ENCODE data around the gene RPN2. TPM values are rescaled to one million over a fixed set of nuclear protein-coding genes. Genes with fewer than 3 reads are reported as not detected.

The RPN2 gene
- total and polyA plus RNA-seq, 2 donors (not counting 1 experiment from before 2014, with no cell fraction given), result 80.2 to 87.3 TPM

- TF ChIP-seq CTCF (IDR thresholded peaks at IDR 0.05), result no peak
- TF ChIP-seq EZH2 (IDR thresholded peaks at IDR 0.05; ENCODE audit: borderline replicate concordance, insufficient read depth, low read depth, low read length, poor library complexity, severe bottlenecking), result no peak
- H3K4me1 ChIP-seq (ENCODE audit: control insufficient read depth in 2 of 2, insufficient read depth in 2 of 2, low read length in 2 of 2), result peaks cover 5% of the 10 kb centered on the region in 2 donors
- no peak overlapping the region for H3K4me2 ChIP-seq (replicated peaks; ENCODE audit: low read depth, low read length, poor library complexity, severe bottlenecking)
- H3K4me3 ChIP-seq (ENCODE audit: control extremely low read depth in 1 of 5, extremely low read depth in 1 of 5, insufficient read depth in 1 of 5, low read depth in 2 of 5, low read length in 4 of 5), result no peak overlapping the region
- H3K79me2 ChIP-seq (ENCODE audit: control insufficient read depth, insufficient read depth, low read length), result no peaks in the 10 kb centered on the region
- H3K27me3 ChIP-seq (replicated peaks in 1 of 4; ENCODE audit: control extremely low read depth in 1 of 4, control insufficient read depth in 3 of 4, insufficient read depth in 4 of 4, low read length in 3 of 4), result no peaks in the 10 kb centered on the region
- no peaks in the 10 kb centered on the region for H4K20me1 ChIP-seq (ENCODE audit: control insufficient read depth, insufficient read depth, low read length, poor library complexity, severe bottlenecking)
- CTCF ChIA-PET, result interaction anchor here (0.6 to 1.4 kb wide), 2 partner anchors 304 to 307 kb away, joined by 3 read pairs; no protein-coding TSS in a partner anchor
- H3K36me3 ChIP-seq (replicated peaks in 1 of 2; ENCODE audit: control extremely low read depth in 1 of 2, control insufficient read depth in 1 of 2, extremely low read depth in 1 of 2, insufficient read depth in 2 of 2, low read length in 1 of 2), result peaks cover 2 to 89% of the 10 kb centered on the region in 2 experiments
- Mint-ChIP-seq H3K27me3 (no peaks in the 10 kb centered on the region), H3K4me3 (no peak overlapping the region), H3K9me3 (ENCODE audit: insufficient read depth) (no peaks in the 10 kb centered on the region), H3K4me1 (peaks cover 6% of the 10 kb centered on the region), H3K27ac (no peak overlapping the region)
- no peaks in the 10 kb centered on the region for H3K9me3 ChIP-seq (ENCODE audit: control extremely low read depth in 1 of 3, control insufficient read depth in 2 of 3, insufficient read depth in 1 of 3, low read length in 2 of 3)
- H3K9ac ChIP-seq (ENCODE audit: low read length), result no peak overlapping the region
- DNase-seq, result no peak
- H3K27ac ChIP-seq (ENCODE audit: low read length in 2 of 2), result no peak overlapping the region
- intact Hi-C loops (cut with micrococcal nuclease), result no loop called here
- no peak overlapping the region for H2AFZ ChIP-seq (ENCODE audit: insufficient read depth, low read depth, low read length, poor library complexity, severe bottlenecking)
- no peak for ATAC-seq (ENCODE audit: low read depth)
- POLR2A ChIA-PET, result no interaction called here
- 100% methylated on average over 3 of the region's 3 CpGs for WGBS (ENCODE audit: insufficient coverage)
Observed at GRCh38 chr20:37226889-37227288, 47.8 kb downstream of the RPN2 start.

- Histone ChIP-seq H3K4me2 (replicated peaks; ENCODE audit: low read depth, low read length, poor library complexity, severe bottlenecking) (no peak overlapping the region), H3K79me2 (ENCODE audit: control insufficient read depth, insufficient read depth, low read length) (no peaks in the 10 kb centered on the region), H3K27ac (ENCODE audit: low read length in 2 of 2) (no peak overlapping the region), H2AFZ (ENCODE audit: insufficient read depth, low read depth, low read length, poor library complexity, severe bottlenecking) (no peak overlapping the region), H4K20me1 (ENCODE audit: control insufficient read depth, insufficient read depth, low read length, poor library complexity, severe bottlenecking) (no peaks in the 10 kb centered on the region), H3K4me3 (ENCODE audit: control extremely low read depth in 1 of 5, extremely low read depth in 1 of 5, insufficient read depth in 1 of 5, low read depth in 2 of 5, low read length in 4 of 5) (no peak overlapping the region), H3K36me3 (replicated peaks in 1 of 2; ENCODE audit: control extremely low read depth in 1 of 2, control insufficient read depth in 1 of 2, extremely low read depth in 1 of 2, insufficient read depth in 2 of 2, low read length in 1 of 2) (peaks cover 6 to 96% of the 10 kb centered on the region in 2 experiments), H3K9me3 (ENCODE audit: control extremely low read depth in 1 of 3, control insufficient read depth in 2 of 3, insufficient read depth in 1 of 3, low read length in 2 of 3) (no peaks in the 10 kb centered on the region), H3K9ac (ENCODE audit: low read length) (no peak overlapping the region), H3K4me1 (ENCODE audit: control insufficient read depth in 2 of 2, insufficient read depth in 2 of 2, low read length in 2 of 2) (peaks cover under 1 to 1% of the 10 kb centered on the region in 2 donors), H3K27me3 (replicated peaks in 1 of 4; ENCODE audit: control extremely low read depth in 1 of 4, control insufficient read depth in 3 of 4, insufficient read depth in 4 of 4, low read length in 3 of 4) (no peaks in the 10 kb centered on the region)
- DNase-seq (no peak), ATAC-seq (ENCODE audit: low read depth) (no peak)
- H3K4me3 Mint-ChIP-seq, result no peak overlapping the region
- H3K9me3 Mint-ChIP-seq (ENCODE audit: insufficient read depth), result no peaks in the 10 kb centered on the region
- H3K27me3 Mint-ChIP-seq, result no peaks in the 10 kb centered on the region
- H3K27ac Mint-ChIP-seq, result no peak overlapping the region
- POLR2A ChIA-PET, result no interaction called here
- peaks cover 1% of the 10 kb centered on the region for H3K4me1 Mint-ChIP-seq
- intact Hi-C loops (cut with micrococcal nuclease), result no loop called here
- TF ChIP-seq CTCF (IDR thresholded peaks at IDR 0.05), result no peak
- no peak for TF ChIP-seq EZH2 (IDR thresholded peaks at IDR 0.05; ENCODE audit: borderline replicate concordance, insufficient read depth, low read depth, low read length, poor library complexity, severe bottlenecking)
- 100% methylated on average over 3 of the region's 6 CpGs for WGBS (ENCODE audit: insufficient coverage)
- CTCF ChIA-PET, result interaction anchor here (0.6 to 0.8 kb wide), 2 partner anchors 17 to 36 kb away, joined by 6 to 7 read pairs; no protein-coding TSS in a partner anchor
Observed at GRCh38 chr20:37228082-37228481, 49.0 kb downstream of the RPN2 start.

Data from B cell (primary cell).